Brain microvascular endothelial cell (primary cell): ENCODE results near the gene CEBPB.
A peak's percentile ranks its signal among the peaks of the same experiment; 100 is the strongest.

Experiments used
- DNase-seq: peaks from one replicate; pipeline ENCODE4 v3.0.0-alpha.2; 2020
- H3K27ac ChIP-seq: fragments of 250-450 bp; sonication (Bioruptor Pico); 2 replicates; pipeline ENCODE4 v1.5.1; 2020; ENCODE audit warnings: mild to moderate bottlenecking, moderate library complexity
- H3K27me3 ChIP-seq: fragments of 250-450 bp; sonication (Bioruptor Pico); replicated peaks from 2 replicates; pipeline ENCODE4 v1.5.1; 2020; ENCODE audit warnings: mild to moderate bottlenecking
- H3K36me3 ChIP-seq: fragments of 250-450 bp; sonication (Bioruptor Pico); replicated peaks from 2 replicates; pipeline ENCODE4 v1.5.1; 2020; ENCODE audit warnings: mild to moderate bottlenecking
- H3K4me3 ChIP-seq: 2 replicates; pipeline ENCODE4 v1.5.1; 2011; ENCODE audit warnings: low read depth, mild to moderate bottlenecking, control low read depth, low read length, moderate library complexity
- in situ Hi-C: cut with HindIII; loops from 2 replicates; pipeline ENCODE4 v1.10.0; 2017; ENCODE audit warnings: low sequenced_read_pairs, low pct_ligation_motif_present
- TF ChIP-seq, protein P1 (sequence below): IDR thresholded peaks from 2 replicates; pipeline ENCODE4 v1.5.1; 2011; ENCODE audit warnings: low read depth, mild to moderate bottlenecking, moderate library complexity, low read length, control low read depth, inconsistent platforms; ENCODE audit errors: missing control alignments

The CEBPB gene

DNA sequence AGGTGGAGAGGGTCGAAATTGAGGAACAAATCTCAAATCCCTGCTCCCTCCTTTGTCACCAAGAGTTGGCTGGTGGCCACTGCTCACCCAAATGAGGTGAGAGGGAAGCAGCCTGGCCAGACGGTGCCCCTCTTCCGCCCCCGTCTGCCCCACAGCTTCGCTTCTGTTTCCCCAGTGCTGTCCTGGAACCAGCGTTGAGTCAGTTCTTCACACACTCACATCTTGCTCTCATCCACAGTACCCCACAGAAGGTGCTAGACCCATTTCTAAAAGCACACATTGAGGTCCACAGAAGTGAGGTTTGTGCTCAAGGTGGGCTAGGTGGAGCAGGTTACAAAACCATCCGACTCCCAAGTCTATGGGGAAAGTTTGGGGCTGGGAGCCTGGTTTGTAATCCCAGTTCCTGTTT is 3.8 kb downstream of the CEBPB start:
- TF ChIP-seq, protein P1, sequence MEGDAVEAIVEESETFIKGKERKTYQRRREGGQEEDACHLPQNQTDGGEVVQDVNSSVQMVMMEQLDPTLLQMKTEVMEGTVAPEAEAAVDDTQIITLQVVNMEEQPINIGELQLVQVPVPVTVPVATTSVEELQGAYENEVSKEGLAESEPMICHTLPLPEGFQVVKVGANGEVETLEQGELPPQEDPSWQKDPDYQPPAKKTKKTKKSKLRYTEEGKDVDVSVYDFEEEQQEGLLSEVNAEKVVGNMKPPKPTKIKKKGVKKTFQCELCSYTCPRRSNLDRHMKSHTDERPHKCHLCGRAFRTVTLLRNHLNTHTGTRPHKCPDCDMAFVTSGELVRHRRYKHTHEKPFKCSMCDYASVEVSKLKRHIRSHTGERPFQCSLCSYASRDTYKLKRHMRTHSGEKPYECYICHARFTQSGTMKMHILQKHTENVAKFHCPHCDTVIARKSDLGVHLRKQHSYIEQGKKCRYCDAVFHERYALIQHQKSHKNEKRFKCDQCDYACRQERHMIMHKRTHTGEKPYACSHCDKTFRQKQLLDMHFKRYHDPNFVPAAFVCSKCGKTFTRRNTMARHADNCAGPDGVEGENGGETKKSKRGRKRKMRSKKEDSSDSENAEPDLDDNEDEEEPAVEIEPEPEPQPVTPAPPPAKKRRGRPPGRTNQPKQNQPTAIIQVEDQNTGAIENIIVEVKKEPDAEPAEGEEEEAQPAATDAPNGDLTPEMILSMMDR, result no peak
- Histone ChIP-seq H3K27ac (no peak overlapping the region), H3K36me3 (peaks cover 15% of the 10 kb centered on the region), H3K4me3 (peak overlapping the region; percentile 98), H3K27me3 (no peaks in the 10 kb centered on the region)
- in situ Hi-C loops, result no loop called here
- DNase-seq, result no peak

DNA sequence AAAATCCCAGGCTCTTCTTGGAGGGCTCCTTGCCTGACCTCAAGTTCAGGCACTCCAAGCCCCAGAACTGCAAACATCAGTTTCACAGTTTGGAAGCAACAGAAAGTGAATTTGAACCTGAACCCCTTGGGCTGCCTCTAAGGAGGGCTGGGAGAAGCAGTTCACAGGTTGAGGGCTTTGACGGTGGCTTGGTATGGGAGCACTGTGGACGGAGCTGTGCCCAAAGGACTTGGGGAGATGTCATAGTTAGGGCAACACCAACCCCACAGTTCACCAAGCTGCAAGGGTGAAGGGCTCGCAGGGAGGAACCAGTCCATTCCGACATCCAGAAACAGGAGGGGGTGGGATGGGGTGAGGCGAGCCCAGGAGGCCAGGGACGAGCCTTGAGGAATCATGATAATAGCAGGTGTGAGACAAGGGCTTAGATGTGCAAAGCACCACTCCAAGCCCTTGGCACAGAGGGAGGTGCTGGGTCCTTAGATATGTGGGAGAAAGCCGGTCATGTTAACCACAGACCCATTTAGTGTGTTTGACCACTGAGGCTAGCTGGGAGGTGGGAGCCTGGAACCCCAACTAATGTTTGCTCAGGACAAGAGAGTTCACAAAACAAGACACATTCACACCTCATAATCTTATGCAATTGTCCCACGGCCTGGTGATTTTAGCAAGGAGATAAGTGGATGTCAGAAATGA is 4.3 kb downstream of the CEBPB start:
- Histone ChIP-seq H3K27ac (no peak overlapping the region), H3K27me3 (no peaks in the 10 kb centered on the region), H3K4me3 (peak overlapping the region; percentile 1), H3K36me3 (peaks cover 15% of the 10 kb centered on the region)
- no peak for DNase-seq
- in situ Hi-C loops, result loop anchor here (5.0 kb wide), 1 partner anchor 92 kb away; no protein-coding TSS in a partner anchor
- TF ChIP-seq, protein P1, result no peak

DNA sequence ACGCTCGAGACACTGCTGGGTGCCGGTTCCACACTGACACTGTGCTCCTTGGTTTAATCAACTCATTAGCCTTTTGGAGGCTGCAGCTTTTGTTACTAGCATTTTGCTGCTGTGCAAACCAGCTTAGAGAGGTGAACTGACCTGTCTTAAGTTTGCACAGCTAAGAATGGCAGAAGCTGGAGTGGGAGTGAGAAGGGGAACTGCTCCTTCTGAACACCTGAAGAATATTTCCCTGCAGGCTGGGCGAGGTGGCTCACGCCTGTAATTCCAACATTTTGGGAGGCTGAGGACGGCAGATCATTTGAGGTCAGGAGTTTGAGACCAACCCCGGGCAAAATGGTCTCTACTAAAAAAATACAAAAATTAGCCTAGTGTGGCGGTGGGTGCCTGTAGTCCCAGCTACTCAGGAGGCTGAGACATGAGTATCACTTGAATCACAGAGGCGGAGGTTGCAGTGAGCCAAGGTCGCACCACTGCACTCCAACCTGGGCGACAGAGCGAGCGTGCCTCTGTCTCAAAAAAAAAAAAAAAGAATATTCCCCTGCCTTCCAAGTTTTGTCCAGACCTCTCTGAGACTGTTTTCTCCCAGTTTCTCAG is 5.0 kb downstream of the CEBPB start:
- in situ Hi-C loops, result loop anchor here (5.0 kb wide), 1 partner anchor 92 kb away; no protein-coding TSS in a partner anchor
- peaks cover 15% of the 10 kb centered on the region for H3K36me3 ChIP-seq
- no peak overlapping the region for H3K27ac ChIP-seq
- no peak for DNase-seq
- TF ChIP-seq, protein P1, result no peak
- H3K27me3 ChIP-seq, result no peaks in the 10 kb centered on the region
- H3K4me3 ChIP-seq, result no peak overlapping the region

DNA sequence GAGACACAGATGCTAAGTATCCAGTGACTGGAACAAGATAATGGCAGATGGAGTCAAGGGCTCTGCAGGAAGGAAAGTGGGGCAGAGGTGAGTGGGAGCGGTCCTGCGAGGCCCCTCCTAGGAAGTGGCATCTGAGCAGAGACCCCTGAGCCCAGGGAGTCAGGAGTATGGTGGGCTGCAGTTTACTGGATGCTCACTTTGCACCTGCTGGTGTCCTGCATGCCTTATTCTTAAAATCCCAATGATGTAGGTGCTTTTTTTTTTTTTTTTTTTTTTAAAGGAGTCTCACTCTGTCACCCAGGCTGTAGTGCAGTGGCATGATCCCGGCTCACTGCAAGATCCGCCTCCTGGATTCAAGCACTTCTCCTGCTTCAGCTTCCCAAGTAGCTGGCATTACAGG is 5.6 kb downstream of the CEBPB start:
- peaks cover 15% of the 10 kb centered on the region for H3K36me3 ChIP-seq
- DNase-seq, result no peak
- in situ Hi-C loops, result loop anchor here (5.0 kb wide), 1 partner anchor 91 kb away; no protein-coding TSS in a partner anchor
- H3K27ac ChIP-seq, result no peak overlapping the region
- TF ChIP-seq, protein P1, result no peak
- H3K4me3 ChIP-seq, result no peak overlapping the region
- no peaks in the 10 kb centered on the region for H3K27me3 ChIP-seq

DNA sequence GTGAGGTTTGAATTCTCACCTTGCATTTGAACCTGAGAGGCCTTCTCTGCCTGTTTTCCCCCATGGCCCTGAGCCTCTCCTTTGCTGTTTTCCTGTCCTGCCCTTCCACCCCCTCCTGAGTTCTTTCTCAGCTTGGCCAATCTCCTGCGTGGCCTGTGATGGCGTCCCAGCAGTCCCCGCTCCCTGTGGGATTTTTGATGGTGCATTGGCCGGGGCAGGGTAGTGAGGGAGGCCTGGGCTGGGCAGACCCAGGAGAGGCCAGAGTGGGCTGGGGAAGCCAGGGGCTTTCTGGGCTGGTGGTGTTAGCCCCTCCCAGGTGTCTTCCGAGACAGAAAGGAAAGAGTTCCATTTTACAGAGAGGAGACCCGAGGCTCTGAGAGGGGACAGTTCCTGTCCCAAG is 6.3 kb downstream of the CEBPB start:
- TF ChIP-seq, protein P1, result no peak
- no peaks in the 10 kb centered on the region for H3K27me3 ChIP-seq
- H3K27ac ChIP-seq, result no peak overlapping the region
- H3K36me3 ChIP-seq, result peaks cover 15% of the 10 kb centered on the region
- no peak for DNase-seq
- no peak overlapping the region for H3K4me3 ChIP-seq
- in situ Hi-C loops, result loop anchor here (5.0 kb wide), 1 partner anchor 90 kb away; no protein-coding TSS in a partner anchor
